Activated naive CD4-positive, alpha-beta T cell treated with anti-CD3 and anti-CD28 coated beads, Interleukin-2, amount 50 U/mL, for 72 hours (primary cell): ENCODE data around the gene COL5A1. TPM values are rescaled to one million over a fixed set of nuclear protein-coding genes. Genes with fewer than 3 reads are reported as not detected.

ENCODE experiments used
- ATAC-seq, 2 donors: fragments of 150-1000 bp; cut with Tn5 transposase; 2 replicates each; pipeline ENCODE4 v1.10.0; 2021; ENCODE audit warnings: mild to moderate bottlenecking in 2 of 2, moderate library complexity in 2 of 2
- DNase-seq, 2 donors: peaks; one replicate each; pipeline ENCODE4 v3.0.0; 2021 to 2022; ENCODE audit warnings: low spot score in 2 of 2
- H3K27ac Mint-ChIP-seq, 2 donors: one replicate each; pipeline ENCODE4 v1.8.0; 2022; ENCODE audit warnings: mild to moderate bottlenecking in 2 of 2, mixed read lengths in 2 of 2
- H3K36me3 Mint-ChIP-seq, 2 donors: one replicate each; pipeline ENCODE4 v1.8.0; 2022; ENCODE audit warnings: mixed read lengths in 2 of 2
- H3K9me3 Mint-ChIP-seq, 2 donors: one replicate each; pipeline ENCODE4 v1.8.0; 2022; ENCODE audit warnings: mixed read lengths in 2 of 2
- total RNA-seq, 2 donors: library from RNA; stranded (reverse); gene quantifications; one replicate each; pipeline ENCODE4 v1.2.3, GENCODE V29; 2022

The COL5A1 gene
- total RNA-seq, 2 donors from 2014 or later: 0.04 to 0.18 TPM

GRCh38 chr9:134861595-134862334 lies 220.2 kb downstream of the COL5A1 start:
- H3K27ac Mint-ChIP-seq: no peak overlapping the region
- H3K9me3 Mint-ChIP-seq: peaks cover 4 to 10% of the 10 kb centered on the region in 2 donors
- no peak for DNase-seq
- no peak for ATAC-seq
- peaks cover 6 to 7% of the 10 kb centered on the region in 2 donors for H3K36me3 Mint-ChIP-seq

DNA sequence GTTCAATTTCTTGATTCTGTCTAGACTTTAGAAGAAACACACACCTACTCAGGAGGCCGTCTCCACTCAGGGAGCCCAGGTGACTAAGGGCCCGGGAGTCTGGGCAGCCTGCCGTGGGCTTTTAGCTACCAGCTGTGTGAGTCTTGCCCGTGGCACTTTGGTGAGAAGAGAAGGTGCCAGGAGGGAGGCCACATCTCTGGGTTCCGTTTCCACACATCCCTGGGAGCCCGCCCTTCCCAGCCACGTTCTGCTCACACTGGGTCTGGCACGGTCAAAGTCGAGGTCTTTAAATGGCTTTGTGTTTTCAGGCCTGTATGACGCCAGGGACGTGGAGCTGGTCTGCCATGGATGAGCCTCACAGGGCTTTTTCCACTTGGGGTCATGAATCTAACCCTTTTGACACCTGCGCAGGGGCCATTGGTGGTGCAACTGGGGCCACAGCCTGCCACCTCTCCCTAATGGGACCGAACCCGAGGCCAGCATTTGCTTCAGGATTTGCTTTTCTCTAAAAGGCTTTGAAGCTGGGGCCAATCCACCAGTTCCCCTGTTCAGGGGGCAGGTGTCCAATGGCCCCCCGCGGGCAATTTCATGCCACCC lies 221.8 kb downstream of the COL5A1 start:
- H3K36me3 Mint-ChIP-seq: no peaks in the 10 kb centered on the region
- ATAC-seq: no peak

DNA sequence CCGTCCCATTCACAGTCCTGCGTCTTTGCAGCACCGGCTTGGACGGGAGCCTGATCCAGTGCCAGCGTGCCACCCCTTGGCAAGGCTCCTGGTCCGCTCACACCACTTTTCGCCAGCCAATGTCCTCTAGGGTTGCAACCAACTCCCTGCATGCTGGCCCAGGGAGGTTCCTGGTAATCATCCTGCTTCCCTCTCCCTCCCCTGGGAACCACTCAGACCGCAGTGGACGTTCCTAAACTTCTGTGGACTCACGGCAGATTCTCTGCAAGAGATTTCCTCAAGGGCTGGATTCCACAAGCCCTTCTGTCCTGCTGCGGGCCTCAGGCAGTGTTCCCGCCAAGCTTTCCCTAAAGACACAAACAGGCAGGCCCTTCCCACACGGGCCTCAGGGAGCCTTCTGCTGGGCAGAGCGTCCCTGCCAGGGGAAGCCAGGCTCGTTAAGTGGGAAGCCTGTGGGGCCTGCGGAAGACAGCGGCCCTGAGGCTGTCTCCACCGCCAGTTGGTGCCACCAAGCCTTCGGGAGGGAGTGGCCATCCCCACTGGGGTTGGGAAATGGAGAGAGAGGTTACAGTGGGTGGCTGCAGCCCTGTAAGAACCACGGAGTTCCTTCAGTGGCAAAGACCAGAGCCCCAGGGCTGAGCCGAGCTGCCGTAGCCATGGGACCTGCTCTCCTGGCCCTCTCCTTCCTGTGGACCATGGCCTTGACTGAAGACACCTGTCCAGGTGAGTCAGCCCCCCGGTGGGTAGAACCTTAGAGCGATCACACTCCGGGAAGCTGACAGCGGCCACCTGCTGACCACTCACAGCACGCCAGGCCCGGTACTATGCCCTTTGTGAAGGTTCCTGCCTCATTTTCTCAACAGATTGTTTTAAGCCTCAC lies 222.6 kb downstream of the COL5A1 start:
- H3K36me3 Mint-ChIP-seq: no peaks in the 10 kb centered on the region
- ATAC-seq (no peak), DNase-seq (no peak)
- peaks cover 0 to 4% of the 10 kb centered on the region in 2 donors for H3K9me3 Mint-ChIP-seq
- H3K27ac Mint-ChIP-seq: no peak overlapping the region

More for the DNA sequence above, 221.8 kb downstream of the COL5A1 start:
- Mint-ChIP-seq H3K27ac (no peak overlapping the region), H3K9me3 (peaks cover 0 to 4% of the 10 kb centered on the region in 2 donors)
- no peak for DNase-seq

DNA sequence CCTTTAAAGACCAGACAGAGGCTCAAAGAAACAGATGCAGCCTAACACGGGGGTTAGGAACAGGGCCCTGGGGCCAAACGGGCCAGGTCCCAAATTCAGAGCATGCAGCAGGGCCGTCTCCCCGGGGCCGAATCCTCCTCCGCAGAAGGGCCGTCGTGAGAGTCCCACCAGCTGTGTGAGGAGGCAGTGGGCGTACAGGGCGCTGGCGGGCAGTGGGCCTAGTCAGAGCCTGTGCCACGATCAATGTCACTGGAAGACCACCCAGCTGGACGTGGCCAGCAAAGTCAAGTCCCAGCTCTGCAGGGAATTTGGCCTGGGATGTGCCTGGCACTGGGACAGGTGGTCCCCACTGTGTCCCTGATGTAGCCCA lies 223.2 kb downstream of the COL5A1 start:
- no peaks in the 10 kb centered on the region for H3K36me3 Mint-ChIP-seq
- ATAC-seq (no peak), DNase-seq (no peak)
- peaks cover 0 to 4% of the 10 kb centered on the region in 2 donors for H3K9me3 Mint-ChIP-seq
- no peak overlapping the region for H3K27ac Mint-ChIP-seq

DNA sequence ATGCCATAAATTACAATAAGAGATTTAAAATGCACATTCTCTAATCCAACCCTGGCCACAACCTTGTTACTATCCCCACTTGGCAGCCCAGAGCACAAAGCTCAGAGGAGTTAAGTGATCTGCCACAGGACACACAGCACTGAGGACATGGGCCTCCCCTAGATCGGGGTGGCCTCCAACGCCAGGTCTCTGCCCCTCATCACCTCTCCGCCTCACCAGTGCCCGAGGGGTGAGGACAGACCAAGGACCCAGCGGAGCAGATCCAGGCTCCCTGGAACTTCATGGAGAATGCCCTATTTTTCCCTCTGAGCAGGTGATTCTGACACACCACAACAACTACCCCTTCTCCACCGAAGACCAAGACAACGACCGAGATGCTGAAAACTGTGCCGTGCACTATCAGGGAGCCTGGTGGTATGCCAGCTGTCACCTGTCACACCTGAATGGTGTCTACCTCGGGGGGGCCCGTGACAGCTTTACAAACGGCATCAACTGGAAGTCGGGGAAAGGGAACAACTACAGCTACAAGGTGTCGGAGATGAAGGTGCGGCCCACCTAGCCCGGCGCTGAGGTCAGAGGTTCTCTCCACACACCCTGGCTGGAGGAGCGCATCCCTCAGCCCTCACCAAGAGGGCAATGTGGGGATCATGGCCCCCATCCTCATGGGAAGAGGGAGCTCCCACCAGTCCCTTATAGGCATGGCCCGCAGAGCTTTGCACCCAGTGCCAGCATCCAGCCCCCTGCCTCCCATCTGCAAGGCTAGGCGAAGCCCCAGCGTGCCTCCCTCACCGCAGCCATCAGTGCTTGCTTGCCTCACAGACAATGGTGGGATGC lies 226.5 kb downstream of the COL5A1 start:
- Mint-ChIP-seq H3K9me3 (peaks cover 0 to 4% of the 10 kb centered on the region in 2 donors), H3K27ac (no peak overlapping the region), H3K36me3 (no peaks in the 10 kb centered on the region)
- no peak for ATAC-seq
- no peak for DNase-seq

DNA sequence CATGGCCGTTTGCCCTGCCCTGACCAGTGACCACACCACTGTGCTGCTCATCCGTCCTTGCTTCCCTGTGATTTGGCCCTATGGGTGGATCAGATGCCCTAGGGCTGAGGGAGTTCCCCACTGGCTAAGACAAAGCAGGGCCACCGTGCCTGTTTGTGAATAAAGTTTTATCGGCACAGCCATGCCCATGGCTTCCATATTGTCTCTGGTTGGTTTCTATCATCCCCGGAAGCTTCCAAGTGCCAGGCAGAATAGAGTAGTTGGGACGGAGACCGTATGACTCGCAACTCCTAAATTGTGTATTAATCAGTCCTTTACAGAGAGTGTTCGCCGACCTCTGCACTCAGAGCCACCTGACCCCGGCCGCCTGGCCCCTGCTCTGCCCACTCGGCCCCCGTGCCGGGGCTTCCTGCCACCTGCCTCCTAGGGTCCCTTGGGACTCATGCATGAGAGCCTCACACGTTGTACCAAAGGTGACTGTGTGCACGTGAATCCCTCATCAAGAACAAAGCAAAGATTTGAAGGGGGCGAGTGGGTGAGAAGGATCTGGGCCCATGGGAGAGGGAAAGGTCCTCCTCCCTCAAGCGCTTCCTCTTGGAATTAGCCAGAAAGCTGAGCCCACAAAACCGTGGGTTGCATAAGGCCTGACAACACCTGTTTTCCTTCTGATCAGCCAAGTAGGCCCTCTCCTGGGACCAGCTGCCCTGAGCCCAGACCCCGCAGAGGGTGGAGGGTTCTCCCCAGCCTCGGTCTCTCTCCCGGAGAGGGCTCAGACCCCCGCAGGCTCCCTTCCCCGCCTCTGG lies 227.3 kb downstream of the COL5A1 start:
- ATAC-seq: no peak
- Mint-ChIP-seq H3K27ac (no peak overlapping the region), H3K9me3 (peaks cover 0 to 4% of the 10 kb centered on the region in 2 donors)

DNA sequence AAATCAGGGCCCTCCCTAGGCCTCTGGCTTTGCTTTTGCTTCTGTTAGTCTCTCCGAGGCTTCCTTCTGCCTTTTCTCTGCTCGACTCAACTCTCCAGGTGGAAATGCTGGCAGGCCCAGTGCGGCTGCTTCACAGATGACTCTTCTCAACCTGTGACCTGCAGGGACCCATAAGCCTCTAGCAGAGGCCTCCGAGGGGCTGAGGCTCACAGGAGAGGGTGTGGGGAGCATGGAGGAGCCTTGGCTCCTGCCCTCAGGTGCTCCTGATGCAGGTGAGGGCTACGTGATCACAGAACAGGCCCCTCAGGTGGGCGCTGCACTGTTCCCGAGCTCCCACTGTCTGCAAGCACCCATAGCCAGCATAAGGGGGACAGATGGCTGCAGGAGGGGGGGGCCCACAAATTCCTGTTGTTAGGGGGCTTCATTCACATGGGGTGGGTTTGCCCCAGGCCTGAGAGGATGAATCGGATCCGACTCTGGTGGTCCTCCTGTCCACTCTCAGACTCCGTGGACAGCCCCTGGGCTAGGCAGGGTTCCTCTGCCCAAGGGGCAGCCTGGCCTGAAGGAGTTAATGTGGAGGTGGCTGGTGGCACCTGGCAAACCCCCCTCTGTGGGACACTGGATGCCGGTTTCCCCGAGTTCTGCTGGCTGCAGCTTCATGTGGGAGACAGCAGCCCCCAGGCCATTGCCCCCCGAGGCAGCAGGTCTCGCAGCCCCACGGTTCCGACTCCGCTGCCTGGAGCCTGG lies 228.1 kb downstream of the COL5A1 start:
- Mint-ChIP-seq H3K36me3 (no peaks in the 10 kb centered on the region), H3K27ac (no peak overlapping the region), H3K9me3 (peaks cover 0 to 4% of the 10 kb centered on the region in 2 donors)
- DNase-seq (no peak), ATAC-seq (no peak)

More for the DNA sequence above, 227.3 kb downstream of the COL5A1 start:
- H3K36me3 Mint-ChIP-seq: no peaks in the 10 kb centered on the region
- DNase-seq: no peak

- ATAC-seq (no peak), DNase-seq (no peak)
- H3K36me3 Mint-ChIP-seq: no peaks in the 10 kb centered on the region
- peaks cover 0 to 4% of the 10 kb centered on the region in 2 donors for H3K9me3 Mint-ChIP-seq
- no peak overlapping the region for H3K27ac Mint-ChIP-seq
These were observed 228.7 kb downstream of the COL5A1 start for GRCh38 chr9:134870301-134870694.

GRCh38 chr9:134870746-134871662 lies 229.4 kb downstream of the COL5A1 start:
- H3K36me3 Mint-ChIP-seq: no peaks in the 10 kb centered on the region
- ATAC-seq (no peak), DNase-seq (no peak)
- H3K9me3 Mint-ChIP-seq: peaks cover 0 to 4% of the 10 kb centered on the region in 2 donors
- H3K27ac Mint-ChIP-seq: no peak overlapping the region

GRCh38 chr9:134871697-134872340 lies 230.2 kb downstream of the COL5A1 start:
- Mint-ChIP-seq H3K27ac (no peak overlapping the region), H3K36me3 (no peaks in the 10 kb centered on the region), H3K9me3 (peaks cover 0 to 4% of the 10 kb centered on the region in 2 donors)
- DNase-seq (no peak), ATAC-seq (no peak)

- Mint-ChIP-seq H3K36me3 (no peaks in the 10 kb centered on the region), H3K9me3 (peaks cover 0 to 4% of the 10 kb centered on the region in 2 donors), H3K27ac (no peak overlapping the region)
- ATAC-seq (no peak), DNase-seq (no peak)
These were observed 231.1 kb downstream of the COL5A1 start for GRCh38 chr9:134872482-134873231.

DNA sequence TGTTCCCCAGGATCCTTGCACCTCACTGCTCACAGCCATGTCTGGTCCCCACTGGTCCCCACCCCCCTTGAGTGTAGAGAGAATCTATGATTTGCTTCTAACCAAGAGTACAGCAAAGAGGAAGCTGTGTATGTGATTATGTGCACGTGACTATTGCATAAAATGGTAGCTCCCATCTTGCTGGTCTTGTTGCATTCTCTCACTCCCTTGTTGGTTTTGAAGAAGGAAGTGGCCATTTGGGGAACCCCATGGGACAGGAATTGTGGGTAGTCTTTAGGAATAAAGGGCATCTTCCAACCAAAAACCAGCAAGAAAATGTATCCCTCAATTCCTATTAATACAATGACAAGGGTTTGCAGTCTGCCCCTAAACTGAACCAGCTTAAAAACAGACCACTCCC lies 233.8 kb downstream of the COL5A1 start:
- no peak overlapping the region for H3K27ac Mint-ChIP-seq
- peaks cover 0 to 4% of the 10 kb centered on the region in 2 donors for H3K9me3 Mint-ChIP-seq
- DNase-seq: no peak
- ATAC-seq: no peak
- no peaks in the 10 kb centered on the region for H3K36me3 Mint-ChIP-seq

- ATAC-seq (no peak), DNase-seq (no peak)
- no peaks in the 10 kb centered on the region for H3K9me3 Mint-ChIP-seq
- no peak overlapping the region for H3K27ac Mint-ChIP-seq
- H3K36me3 Mint-ChIP-seq: no peaks in the 10 kb centered on the region
These were observed 235.9 kb downstream of the COL5A1 start for GRCh38 chr9:134877541-134877940.
